ENCODE results near the gene ZNF709. TPM values are rescaled to one million over a fixed set of nuclear protein-coding genes. Genes with fewer than 3 reads are reported as not detected.

The ZNF709 gene
- total RNA-seq, 1 experiment from 2014 or later: 1.7 TPM

DNA sequence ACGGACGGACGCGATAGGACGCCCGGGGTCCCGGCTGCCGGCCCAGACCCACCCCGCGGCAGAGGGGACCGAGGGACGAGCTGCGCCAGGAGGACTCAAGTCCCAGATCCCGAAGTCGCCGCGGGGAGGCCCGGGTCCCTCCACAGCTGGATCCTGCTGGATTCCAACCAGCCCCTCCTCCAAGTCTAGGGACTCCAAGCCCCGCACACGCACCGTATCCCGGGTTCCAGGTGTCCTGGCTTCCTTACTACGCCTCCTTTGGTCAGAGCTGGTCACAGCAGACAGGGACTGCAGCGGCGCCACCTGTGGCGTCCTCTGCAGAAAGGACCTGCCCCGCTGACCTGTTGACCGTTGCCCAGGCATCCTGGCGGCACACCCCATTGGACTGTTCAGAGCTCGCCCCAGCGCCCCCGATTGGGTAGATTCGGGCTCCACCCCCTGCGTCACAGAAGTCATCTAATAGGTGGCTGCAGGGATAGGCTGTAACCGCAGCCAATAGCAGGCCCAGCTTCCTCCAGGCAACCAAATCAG lies 29.0 kb upstream of the ZNF709 start:
- H3K36me3 Mint-ChIP-seq (ENCODE audit: insufficient read depth, unreplicated experiment): peaks cover 5% of the 10 kb centered on the region
- H3K9me3 Mint-ChIP-seq (ENCODE audit: low read depth, unreplicated experiment): peaks cover 13% of the 10 kb centered on the region
- CTCF ChIA-PET: no interaction called here
- BruUV-seq (replicated peaks): no TSS peak
- DNase-seq: no peak
- no peaks in the 10 kb centered on the region for H3K4me1 Mint-ChIP-seq (ENCODE audit: low read depth, unreplicated experiment)
- TF ChIP-seq, protein P1, sequence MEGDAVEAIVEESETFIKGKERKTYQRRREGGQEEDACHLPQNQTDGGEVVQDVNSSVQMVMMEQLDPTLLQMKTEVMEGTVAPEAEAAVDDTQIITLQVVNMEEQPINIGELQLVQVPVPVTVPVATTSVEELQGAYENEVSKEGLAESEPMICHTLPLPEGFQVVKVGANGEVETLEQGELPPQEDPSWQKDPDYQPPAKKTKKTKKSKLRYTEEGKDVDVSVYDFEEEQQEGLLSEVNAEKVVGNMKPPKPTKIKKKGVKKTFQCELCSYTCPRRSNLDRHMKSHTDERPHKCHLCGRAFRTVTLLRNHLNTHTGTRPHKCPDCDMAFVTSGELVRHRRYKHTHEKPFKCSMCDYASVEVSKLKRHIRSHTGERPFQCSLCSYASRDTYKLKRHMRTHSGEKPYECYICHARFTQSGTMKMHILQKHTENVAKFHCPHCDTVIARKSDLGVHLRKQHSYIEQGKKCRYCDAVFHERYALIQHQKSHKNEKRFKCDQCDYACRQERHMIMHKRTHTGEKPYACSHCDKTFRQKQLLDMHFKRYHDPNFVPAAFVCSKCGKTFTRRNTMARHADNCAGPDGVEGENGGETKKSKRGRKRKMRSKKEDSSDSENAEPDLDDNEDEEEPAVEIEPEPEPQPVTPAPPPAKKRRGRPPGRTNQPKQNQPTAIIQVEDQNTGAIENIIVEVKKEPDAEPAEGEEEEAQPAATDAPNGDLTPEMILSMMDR (IDR thresholded peaks at IDR 0.05; ENCODE audit: unreplicated experiment): no peak
- H3K4me3 Mint-ChIP-seq (ENCODE audit: low read depth, unreplicated experiment): no peak overlapping the region
- intact Hi-C loops (cut with micrococcal nuclease; ENCODE audit: unreplicated experiment): no loop called here
- no peaks in the 10 kb centered on the region for H3K27me3 Mint-ChIP-seq (ENCODE audit: unreplicated experiment)
- no peak overlapping the region for H3K27ac Mint-ChIP-seq (ENCODE audit: unreplicated experiment)

DNA sequence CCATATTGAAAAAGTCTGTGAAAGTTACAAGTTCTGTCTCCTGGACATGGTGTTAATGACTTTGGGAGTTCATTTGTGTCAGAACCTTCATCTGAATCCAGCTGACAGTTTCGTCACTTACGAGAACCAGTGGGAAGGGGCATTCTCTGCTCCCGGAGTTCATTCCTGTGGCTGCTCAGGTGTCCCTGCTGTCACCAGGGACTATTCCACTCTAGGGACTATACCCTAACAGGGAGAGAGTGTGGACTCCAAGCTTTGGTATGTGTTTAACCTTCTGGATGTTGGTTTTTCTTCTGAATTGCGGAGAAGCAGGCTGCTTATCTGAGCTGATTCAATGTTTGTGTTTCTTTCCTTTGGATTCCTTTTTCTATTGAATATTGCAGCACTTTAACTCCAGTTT lies 12.4 kb upstream of the ZNF709 start:
- TF ChIP-seq, protein P1 (IDR thresholded peaks at IDR 0.05; ENCODE audit: unreplicated experiment): no peak
- H3K36me3 Mint-ChIP-seq (ENCODE audit: insufficient read depth, unreplicated experiment): peaks cover 14% of the 10 kb centered on the region
- DNase-seq: no peak
- H3K9me3 Mint-ChIP-seq (ENCODE audit: low read depth, unreplicated experiment): no peaks in the 10 kb centered on the region
- H3K4me3 Mint-ChIP-seq (ENCODE audit: low read depth, unreplicated experiment): no peak overlapping the region
- H3K27ac Mint-ChIP-seq (ENCODE audit: unreplicated experiment): no peak overlapping the region
- intact Hi-C loops (cut with micrococcal nuclease; ENCODE audit: unreplicated experiment): loop anchor here (5.0 kb wide), 1 partner anchor 175 kb away; no protein-coding TSS in a partner anchor
- no peaks in the 10 kb centered on the region for H3K4me1 Mint-ChIP-seq (ENCODE audit: low read depth, unreplicated experiment)
- BruUV-seq (replicated peaks): no TSS peak
- no peaks in the 10 kb centered on the region for H3K27me3 Mint-ChIP-seq (ENCODE audit: unreplicated experiment)
- CTCF ChIA-PET: no interaction called here

DNA sequence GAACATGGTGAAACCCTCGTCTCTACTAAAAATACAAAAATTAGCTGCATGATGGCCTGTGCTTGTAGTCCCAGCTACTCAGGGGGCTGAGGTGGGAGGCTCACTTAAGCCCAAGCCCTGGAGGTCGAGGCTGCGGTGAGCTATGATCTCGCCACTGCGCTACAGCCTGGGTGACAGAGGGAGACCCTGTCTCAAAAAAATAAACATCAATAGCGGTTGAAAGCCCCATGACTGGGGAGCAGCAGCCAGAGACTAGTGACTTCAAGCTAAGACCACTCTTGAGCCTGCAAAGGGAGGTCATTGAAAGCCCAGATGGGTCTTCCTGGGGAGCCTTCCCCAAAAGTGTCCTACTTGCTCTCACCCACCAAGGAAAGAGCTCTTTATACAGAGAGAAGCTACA lies 11.9 kb upstream of the ZNF709 start:
- H3K27me3 Mint-ChIP-seq (ENCODE audit: unreplicated experiment): no peaks in the 10 kb centered on the region
- CTCF ChIA-PET: no interaction called here
- no peak for DNase-seq
- no peaks in the 10 kb centered on the region for H3K4me1 Mint-ChIP-seq (ENCODE audit: low read depth, unreplicated experiment)
- no peak overlapping the region for H3K4me3 Mint-ChIP-seq (ENCODE audit: low read depth, unreplicated experiment)
- TF ChIP-seq, protein P1 (IDR thresholded peaks at IDR 0.05; ENCODE audit: unreplicated experiment): no peak
- peaks cover 14% of the 10 kb centered on the region for H3K36me3 Mint-ChIP-seq (ENCODE audit: insufficient read depth, unreplicated experiment)
- no peak overlapping the region for H3K27ac Mint-ChIP-seq (ENCODE audit: unreplicated experiment)
- intact Hi-C loops (cut with micrococcal nuclease; ENCODE audit: unreplicated experiment): loop anchor here (5.0 kb wide), 1 partner anchor 176 kb away; no protein-coding TSS in a partner anchor
- no TSS peak for BruUV-seq (replicated peaks)
- no peaks in the 10 kb centered on the region for H3K9me3 Mint-ChIP-seq (ENCODE audit: low read depth, unreplicated experiment)

DNA sequence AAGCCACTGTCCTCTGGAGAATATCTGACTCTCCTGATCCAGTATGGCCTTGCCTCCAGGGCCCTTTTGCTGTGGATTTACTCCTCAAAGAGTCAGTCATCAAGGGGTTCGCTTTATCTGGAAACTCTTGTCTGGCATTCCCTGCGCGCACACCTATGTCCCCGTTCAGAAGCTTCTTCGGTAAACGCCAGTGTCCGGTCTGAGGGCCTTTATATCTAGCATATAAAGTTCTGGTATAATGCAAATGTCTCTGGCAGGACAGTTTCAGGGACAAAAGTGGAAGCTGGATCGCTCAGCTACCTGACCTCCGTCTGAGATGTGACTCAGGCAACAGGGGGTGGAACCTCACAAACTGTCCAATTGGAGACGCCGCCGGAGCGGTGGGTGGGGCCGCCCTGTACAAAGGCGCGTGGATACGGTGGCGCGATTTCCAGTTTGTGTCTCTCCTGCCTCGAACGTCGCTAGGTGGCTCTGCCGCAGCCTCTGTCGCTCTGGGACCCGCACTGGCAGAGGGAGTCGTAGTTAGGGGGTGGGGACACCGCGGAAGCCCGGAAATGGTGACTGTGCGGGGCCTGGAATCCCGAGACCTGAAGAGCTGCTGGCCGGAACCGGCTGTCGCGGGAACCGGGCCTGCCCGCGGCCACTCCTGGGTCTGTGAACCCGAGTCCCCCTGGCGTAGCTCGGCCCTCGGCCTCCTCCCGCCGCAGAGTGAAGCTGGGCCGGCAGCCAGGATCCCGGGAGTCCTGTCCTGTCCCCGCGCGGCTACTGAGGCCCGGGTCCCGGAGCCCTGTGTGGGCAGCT lies 10.6 kb upstream of the ZNF709 start:
- TF ChIP-seq, protein P1 (IDR thresholded peaks at IDR 0.05; ENCODE audit: unreplicated experiment): no peak
- Mint-ChIP-seq H3K27me3 (ENCODE audit: unreplicated experiment) (no peaks in the 10 kb centered on the region), H3K36me3 (ENCODE audit: insufficient read depth, unreplicated experiment) (peaks cover 14% of the 10 kb centered on the region), H3K27ac (ENCODE audit: unreplicated experiment) (peak overlapping the region; percentile 67), H3K9me3 (ENCODE audit: low read depth, unreplicated experiment) (no peaks in the 10 kb centered on the region), H3K4me1 (ENCODE audit: low read depth, unreplicated experiment) (no peaks in the 10 kb centered on the region), H3K4me3 (ENCODE audit: low read depth, unreplicated experiment) (peak overlapping the region; percentile 71)
- intact Hi-C loops (cut with micrococcal nuclease; ENCODE audit: unreplicated experiment): loop anchor here (5.0 kb wide), 1 partner anchor 177 kb away; no protein-coding TSS in a partner anchor
- DNase-seq: peak; percentile 90
- BruUV-seq (replicated peaks): no TSS peak
- CTCF ChIA-PET: interaction anchor here (0.6 to 1.0 kb wide), 5 partner anchors 10 to 332 kb away, joined by 3 to 4 read pairs (median 3); partner anchors contain the start of genes ZNF136 and ZNF709
